HepG2 (cell line): ENCODE measurements around the gene DNAJC5. TPM values are rescaled to one million over a fixed set of nuclear protein-coding genes. Genes with fewer than 3 reads are reported as not detected.

Experiments
- ATAC-seq: fragments of 200-7000 bp; cut with Tn5 transposase; 3 replicates; pipeline ENCODE4 v1.9.1; 2020; ENCODE audit warnings: mild to moderate bottlenecking, moderate library complexity
- BruUV-seq: library from RNA; stranded (reverse); fragments of 400-500 nt; replicated peaks from 2 replicates; lab custom pipeline; 2021; lab: Mats Ljungman, UMichigan
- CTCF ChIA-PET: fragments of 300-600 bp; formaldehyde crosslinking; extraction: SDS; loops from one replicate; lab custom pipeline; 2021; ENCODE audit warnings: low total read pairs, inconsistent platforms, low intra/inter-chr PET ratio; lab: Yijun Ruan, JAX
- POLR2A ChIA-PET: fragments of 350-600 bp; sonication (Branson Sonifier 250); formaldehyde crosslinking; loops from one replicate; lab custom pipeline; 2020; ENCODE audit warnings: antibody characterized with exemption, inconsistent platforms; lab: Yijun Ruan, JAX
- DNase-seq: peaks from one replicate; pipeline ENCODE4 v3.0.0-alpha.2; 2015; ENCODE audit warnings: low spot score
- FAIRE-seq: peaks from 3 replicates; lab custom pipeline; 2011; peaks lifted over from hg19 to GRCh38; lab: Jason Lieb, UNC
- H2AFZ ChIP-seq: one replicate; pipeline ENCODE4 v1.6.1; 2011; ENCODE audit warnings: low read length, inconsistent platforms
- H3K27ac ChIP-seq: fragments of 300-600 bp; 3 replicates; pipeline ENCODE4 v1.8.0; 2011; ENCODE audit warnings: mixed run types, mild to moderate bottlenecking, mixed read lengths, low read length, inconsistent platforms; ENCODE audit not compliant: insufficient read depth; ENCODE audit errors: extremely low read length
- H3K27me3 ChIP-seq, 2 experiments: fragments of 200-600 bp in 1 of 2; 2 replicates in 1 of 2; 3 replicates in 1 of 2; pipeline versions ENCODE4 v1.6.0 to v1.8.0; 2011; ENCODE audit warnings: low read length in 2 of 2, mild to moderate bottlenecking in 2 of 2, moderate library complexity in 2 of 2, inconsistent platforms in 1 of 2; ENCODE audit not compliant: insufficient read depth in 2 of 2, control insufficient read depth in 1 of 2
- H3K36me3 ChIP-seq, 2 experiments: fragments of 200-600 bp in 1 of 2; replicated peaks in 1 of 2; 2 replicates in 1 of 2; 3 replicates in 1 of 2; pipeline versions ENCODE4 v1.5.1 to v1.8.0; 2011; ENCODE audit warnings: low read length in 2 of 2, inconsistent platforms in 1 of 2; ENCODE audit not compliant: insufficient read depth in 2 of 2, control insufficient read depth in 1 of 2
- H3K4me1 ChIP-seq: 2 replicates; pipeline ENCODE4 v1.5.1; 2012; ENCODE audit warnings: low read length, inconsistent platforms; ENCODE audit not compliant: insufficient read depth
- H3K4me2 ChIP-seq: 2 replicates; pipeline ENCODE4 v1.6.0; 2011; ENCODE audit warnings: low read depth, low read length, inconsistent platforms
- H3K4me3 ChIP-seq, 3 experiments: fragments of 200-600 bp in 1 of 3; sonication (generic), shearing (Covaris generic) in 1 of 3; replicated peaks in 1 of 3; 2 replicates each; pipeline ENCODE4 v1.5.1; 2011 to 2016; ENCODE audit warnings: low read length in 3 of 3, inconsistent platforms in 2 of 3, low read depth in 2 of 3, mild to moderate bottlenecking in 2 of 3, control low read depth in 1 of 3, mixed read lengths in 1 of 3; ENCODE audit not compliant: insufficient read depth in 1 of 3
- H3K79me2 ChIP-seq: one replicate; pipeline ENCODE4 v1.6.1; 2011; ENCODE audit warnings: low read length, inconsistent platforms; ENCODE audit not compliant: insufficient read depth
- H3K9ac ChIP-seq: 2 replicates; pipeline ENCODE4 v1.6.0; 2011; ENCODE audit warnings: mild to moderate bottlenecking, low read depth, low read length, inconsistent platforms; ENCODE audit not compliant: insufficient read depth
- H3K9me3 ChIP-seq: 2 replicates; pipeline ENCODE4 v1.5.1; 2012; ENCODE audit warnings: mild to moderate bottlenecking, low read length
- H4K20me1 ChIP-seq: 2 replicates; pipeline ENCODE4 v1.6.0; 2011; ENCODE audit warnings: inconsistent platforms, mild to moderate bottlenecking, low read length, moderate library complexity; ENCODE audit not compliant: insufficient read depth
- AGO2 ChIP-seq: fragments of 200-400 bp; formaldehyde crosslinking; optimal IDR thresholded peaks from 2 replicates; pipeline ENCODE3; 2017; ENCODE audit warnings: mild to moderate bottlenecking, low read depth, low read length, moderate library complexity
- CTCF ChIP-seq: sonication (generic); formaldehyde crosslinking; IDR thresholded peaks from 2 replicates; pipeline ENCODE4 v1.5.0; 2020; ENCODE audit warnings: mild to moderate bottlenecking, missing genetic modification reagents, moderate library complexity
- GATA4 ChIP-seq: sonication (generic); IDR thresholded peaks from 2 replicates; pipeline ENCODE4 v1.6.1; 2016; ENCODE audit warnings: antibody characterized with exemption, low read depth, borderline replicate concordance
- GATAD1 ChIP-seq: IDR thresholded peaks from 2 replicates; pipeline ENCODE4 v1.6.1; 2016; ENCODE audit warnings: missing genetic modification reagents, missing compliant biosample characterization
- GRHL1 ChIP-seq: sonication (generic); formaldehyde crosslinking; conservative IDR thresholded peaks from 2 replicates; pipeline ENCODE4 v1.8.0; 2022; ENCODE audit warnings: missing genetic modification reagents
- KDM5A ChIP-seq: fragments of 200-600 bp; sonication (generic); IDR thresholded peaks from 2 replicates; pipeline ENCODE4 v1.7.0; 2018; ENCODE audit warnings: antibody characterized with exemption, mild to moderate bottlenecking, low read length, borderline replicate concordance
- KMT2A ChIP-seq: sonication (generic); formaldehyde crosslinking; IDR thresholded peaks from 2 replicates; pipeline ENCODE4 v1.4.0; 2020; ENCODE audit warnings: missing genetic modification reagents
- NFIB ChIP-seq: sonication (generic); formaldehyde crosslinking; IDR thresholded peaks from 2 replicates; pipeline ENCODE4 v1.9.0; 2021; ENCODE audit warnings: missing genetic modification reagents, mild to moderate bottlenecking, borderline replicate concordance
- SALL1 ChIP-seq: sonication (generic); formaldehyde crosslinking; IDR thresholded peaks from 2 replicates; pipeline ENCODE4 v1.8.0; 2022; ENCODE audit warnings: mild to moderate bottlenecking, missing genetic modification reagents
- SALL2 ChIP-seq: sonication (generic); formaldehyde crosslinking; IDR thresholded peaks from 2 replicates; pipeline ENCODE4 v1.8.1; 2023; ENCODE audit warnings: mild to moderate bottlenecking, missing genetic modification reagents, inconsistent platforms
- SNAPC2 ChIP-seq: sonication (generic); formaldehyde crosslinking; IDR thresholded peaks from 2 replicates; pipeline ENCODE4 v1.8.1; 2022; ENCODE audit warnings: mild to moderate bottlenecking, missing genetic modification reagents
- SP4 ChIP-seq: sonication (generic); formaldehyde crosslinking; IDR thresholded peaks from 2 replicates; pipeline ENCODE4 v1.8.1; 2023; ENCODE audit warnings: mild to moderate bottlenecking, missing genetic modification reagents
- SRY ChIP-seq: sonication (generic); formaldehyde crosslinking; IDR thresholded peaks from 2 replicates; pipeline ENCODE4 v1.8.0; 2022; ENCODE audit warnings: mild to moderate bottlenecking, missing genetic modification reagents
- ZFY ChIP-seq: sonication (generic); formaldehyde crosslinking; IDR thresholded peaks from 2 replicates; pipeline ENCODE4 v1.4.0; 2020; ENCODE audit warnings: missing genetic modification reagents
- ZNF234 ChIP-seq: sonication (generic); formaldehyde crosslinking; conservative IDR thresholded peaks from 2 replicates; pipeline ENCODE4 v1.5.1; 2020; ENCODE audit warnings: mild to moderate bottlenecking, missing genetic modification reagents
- ZNF251 ChIP-seq: sonication (generic); formaldehyde crosslinking; IDR thresholded peaks from 2 replicates; pipeline ENCODE4 v1.9.0; 2021; ENCODE audit warnings: mild to moderate bottlenecking, missing genetic modification reagents
- ZNF260 ChIP-seq: sonication (generic); formaldehyde crosslinking; IDR thresholded peaks from 2 replicates; pipeline ENCODE4 v1.4.0; 2020; ENCODE audit warnings: missing genetic modification reagents, low read depth, mild to moderate bottlenecking, borderline replicate concordance
- ZNF501 ChIP-seq: sonication (generic); formaldehyde crosslinking; IDR thresholded peaks from 2 replicates; pipeline ENCODE4 v1.5.1; 2020; ENCODE audit warnings: mild to moderate bottlenecking, moderate library complexity, missing genetic modification reagents
- ZNF670 ChIP-seq: sonication (generic); formaldehyde crosslinking; IDR thresholded peaks from 2 replicates; pipeline ENCODE4 v1.8.0; 2022; ENCODE audit warnings: mild to moderate bottlenecking, missing genetic modification reagents, borderline replicate concordance
- ZNF720 ChIP-seq: sonication (generic); formaldehyde crosslinking; IDR thresholded peaks from 2 replicates; pipeline ENCODE4 v1.4.0; 2020; ENCODE audit warnings: missing genetic modification reagents
- ZNF776 ChIP-seq: sonication (generic); formaldehyde crosslinking; IDR thresholded peaks from 2 replicates; pipeline ENCODE4 v1.4.0; 2020; ENCODE audit warnings: mild to moderate bottlenecking, missing genetic modification reagents
- WGBS: methylation state at CpG from one replicate; pipeline ENCODE4 v1.1.6; 2017; ENCODE audit warnings: low lambda C conversion rate; 5-methylcytosine and 5-hydroxymethylcytosine counted together
- in situ Hi-C: cut with HindIII; loops from 2 replicates; pipeline ENCODE4 v1.10.0; 2017; ENCODE audit warnings: low pct_unique_long_range_greater_than_20kb; ENCODE audit not compliant: extremely low pct_ligation_motif_present
- intact Hi-C: fragments of 100-400 bp; cut with micrococcal nuclease; formaldehyde crosslinking; loops from one replicate; pipeline ENCODE4 v1.10.0; 2022; ENCODE audit not compliant: unreplicated experiment
- polyA plus RNA-seq, 8 experiments: library from polyadenylated mRNA; depleted of rRNA in 3 of 8; stranded (reverse) in 7 of 8; unstranded in 1 of 8; fragments of >200 nt; fragmentation: Illumina TruSeq in 4 of 8; extraction: Trizol in 4 of 8; gene quantifications; 2 replicates each; pipeline versions ENCODE4 v1.2.1 to v1.2.3, GENCODE V29; 2011 to 2016; ENCODE audit warnings: low read depth in 4 of 8, missing spikeins in 1 of 8, mixed read lengths in 1 of 8; ENCODE audit not compliant: insufficient read depth in 1 of 8
- total RNA-seq, 5 experiments: library from RNA; depleted of rRNA; stranded (reverse); fragments of >200 nt; fragmentation: Illumina TruSeq; extraction: Trizol; gene quantifications; 2 replicates each; pipeline ENCODE4 v1.2.3, GENCODE V29; 2016; ENCODE audit warnings: low read depth in 1 of 5

DNAJC5 gene
- total and polyA plus RNA-seq, 2 of the 13 experiments (the other 11 are each of a cell fraction or from before 2014, with no cell fraction given) = 42.8 to 64.5 TPM

DNA sequence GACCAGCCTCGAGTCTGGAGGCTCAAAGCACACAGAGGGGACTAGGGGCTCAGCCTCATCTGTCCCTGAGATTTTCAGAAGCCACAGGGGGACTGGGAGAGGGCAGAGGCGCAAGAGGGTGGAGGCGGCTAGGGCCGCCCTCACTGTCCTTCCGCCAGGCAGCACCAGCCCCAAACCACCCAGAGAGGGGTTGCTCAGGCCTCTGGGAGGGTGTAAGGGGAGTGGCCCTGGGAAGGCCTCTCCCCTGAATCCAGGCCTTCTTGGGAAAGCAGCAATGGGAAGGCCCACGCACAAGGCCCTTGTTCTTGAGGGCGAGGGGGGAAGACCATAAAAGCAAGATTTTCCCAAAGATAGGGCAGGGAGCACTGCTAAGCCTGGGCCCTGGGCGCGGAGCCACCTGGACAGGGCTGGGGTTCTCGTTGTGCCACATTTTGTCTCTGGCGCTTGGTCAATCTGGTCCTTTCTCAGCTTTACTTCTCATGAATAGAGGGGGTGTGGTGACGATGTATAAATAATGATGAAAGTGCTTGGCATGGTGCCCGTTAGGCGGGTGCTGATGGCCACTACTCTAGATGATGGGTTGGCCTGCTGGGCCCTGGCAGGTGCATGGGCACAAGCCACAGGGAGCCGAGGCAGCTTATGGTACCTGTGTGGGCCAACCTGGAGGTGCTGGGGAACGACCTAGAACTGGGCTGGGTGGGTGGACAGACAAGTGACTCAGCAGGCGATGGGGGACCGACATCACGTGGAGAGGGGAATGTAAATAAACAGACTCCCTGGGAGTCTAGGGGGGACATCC is 79.7 kb downstream of the DNAJC5 start:
- DNase-seq (no peak), ATAC-seq (no peak), FAIRE-seq (no peak)
- in situ Hi-C loops (loop anchor here (5.0 kb wide), 1 partner anchor 83 kb away; no protein-coding TSS in a partner anchor), intact Hi-C loops (loop anchor here (5.0 kb wide), 1 partner anchor 437 kb away; the partner anchor contains the start of gene PTK6)
- Histone ChIP-seq H2AFZ (no peak overlapping the region), H3K9me3 (no peaks in the 10 kb centered on the region), H3K27me3 (no peaks in the 10 kb centered on the region; a peak in 1 of 5 replicates), H4K20me1 (no peaks in the 10 kb centered on the region; the same call in 1 of the 2 replicates), H3K27ac (no peak overlapping the region), H3K4me1 (peaks cover 52% of the 10 kb centered on the region), H3K79me2 (no peaks in the 10 kb centered on the region), H3K9ac (no peak overlapping the region), H3K4me3 (no peak overlapping the region), H3K4me2 (no peak overlapping the region), H3K36me3 (no peaks in the 10 kb centered on the region; a peak in 2 of 5 replicates)
- WGBS = 88% methylated on average over 19 of the region's 19 CpGs
- POLR2A ChIA-PET = interaction anchor here (0.8 to 2.7 kb wide), 11 partner anchors 17 to 437 kb away, joined by 3 to 17 read pairs (median 4); partner anchors contain the start of genes HELZ2, PTK6, TPD52L2 and UCKL1
- no TSS peak for BruUV-seq
- CTCF ChIA-PET = interaction anchor here (1.1 to 2.4 kb wide), 9 partner anchors 19 to 437 kb away, joined by 3 to 18 read pairs (median 5); partner anchors contain the start of genes ARFRP1 and ZGPAT
- TF ChIP-seq AGO2 (peak; percentile 12), SALL2 (no peak), ZNF720 (CRISPR knock-in tag) (no peak), GATAD1 (no peak), SALL1 (no peak), ZFY (0 out of 2 replicates have a peak, but pooled peaks have one; percentile 2), SP4 (CRISPR knock-in tag) (0 out of 2 replicates have a peak, but pooled peaks have one; percentile 46), CTCF (CRISPR knock-in tag) (0 out of 2 replicates have a peak, but pooled peaks have one; percentile 5), ZNF776 (0 out of 2 replicates have a peak, but pooled peaks have one; percentile 1), ZNF501 (CRISPR knock-in tag) (no peak), SNAPC2 (no peak), SRY (CRISPR knock-in tag) (no peak), ZNF670 (no peak), ZNF234 (CRISPR knock-in tag) (no peak), ZNF251 (no peak), GRHL1 (no peak), GATA4 (no peak), KMT2A (no peak), KDM5A (no peak), ZNF260 (CRISPR knock-in tag) (no peak), NFIB (0 out of 2 replicates have a peak, but pooled peaks have one; percentile 28)
